AG20443 (cell line): ENCODE data around the gene TMEM39A.

ENCODE experiments used
- DNase-seq: peaks from one replicate; pipeline ENCODE4 v3.0.0; 2012; ENCODE audit warnings: low spot score, mixed read lengths

Gene TMEM39A

GRCh38 chr3:119453822-119454221 is 9.6 kb downstream of the TMEM39A start:
- no peak for DNase-seq

- DNase-seq, result no peak
Measured at GRCh38 chr3:119444590-119444989, 18.8 kb downstream of the TMEM39A start.

- no peak for DNase-seq
Measured at GRCh38 chr3:119443179-119443578, 20.2 kb downstream of the TMEM39A start.

GRCh38 chr3:119437691-119438258 is 25.6 kb downstream of the TMEM39A start:
- no peak for DNase-seq

GRCh38 chr3:119436977-119437376 is 26.4 kb downstream of the TMEM39A start:
- DNase-seq, result no peak

GRCh38 chr3:119434703-119435102 is 28.7 kb downstream of the TMEM39A start:
- no peak for DNase-seq

- no peak for DNase-seq
Measured at GRCh38 chr3:119433613-119434325, 29.6 kb downstream of the TMEM39A start.

GRCh38 chr3:119428538-119428937 is 34.9 kb downstream of the TMEM39A start:
- no peak for DNase-seq

GRCh38 chr3:119427669-119428068 is 35.7 kb downstream of the TMEM39A start:
- DNase-seq, result no peak

- no peak for DNase-seq
Measured at GRCh38 chr3:119420196-119420595, 43.2 kb downstream of the TMEM39A start.

GRCh38 chr3:119418641-119419040 is 44.8 kb downstream of the TMEM39A start:
- DNase-seq, result no peak

- no peak for DNase-seq
Measured at GRCh38 chr3:119417771-119418512, 45.5 kb downstream of the TMEM39A start.

GRCh38 chr3:119416873-119417272 is 46.5 kb downstream of the TMEM39A start:
- DNase-seq, result no peak

GRCh38 chr3:119413603-119414280 is 49.7 kb downstream of the TMEM39A start:
- no peak for DNase-seq

- DNase-seq, result no peak
Measured at GRCh38 chr3:119409844-119410243, 53.6 kb downstream of the TMEM39A start.

GRCh38 chr3:119408243-119408950 is 55.0 kb downstream of the TMEM39A start:
- no peak for DNase-seq

- DNase-seq, result no peak
Measured at GRCh38 chr3:119405315-119405714, 58.1 kb downstream of the TMEM39A start.

GRCh38 chr3:119403201-119403600 is 60.2 kb downstream of the TMEM39A start:
- DNase-seq, result no peak

- DNase-seq, result no peak
Measured at GRCh38 chr3:119402791-119403190, 60.6 kb downstream of the TMEM39A start.

- DNase-seq, result no peak
Measured at GRCh38 chr3:119401503-119402440, 61.6 kb downstream of the TMEM39A start.

- DNase-seq, result no peak
Measured at GRCh38 chr3:119401069-119401468, 62.3 kb downstream of the TMEM39A start.
